GM12874 (cell line): ENCODE results near the gene PPP4R1.

ENCODE experiments used
- CTCF ChIP-seq: IDR thresholded peaks from 2 replicates; pipeline ENCODE4 v1.5.1; 2011; ENCODE audit warnings: low read depth, mild to moderate bottlenecking, control low read depth, low read length, moderate library complexity; ENCODE audit not compliant: insufficient read depth

Gene PPP4R1

GRCh38 chr18:9568186-9568585, 46.2 kb downstream of the PPP4R1 start:
- TF ChIP-seq CTCF, result no peak

GRCh38 chr18:9565407-9565806, 49.0 kb downstream of the PPP4R1 start:
- no peak for TF ChIP-seq CTCF

GRCh38 chr18:9563331-9563730, 51.0 kb downstream of the PPP4R1 start:
- no peak for TF ChIP-seq CTCF

GRCh38 chr18:9562584-9562983, 51.8 kb downstream of the PPP4R1 start:
- no peak for TF ChIP-seq CTCF

- no peak for TF ChIP-seq CTCF
These were observed 52.6 kb downstream of the PPP4R1 start for GRCh38 chr18:9561759-9562158.

- TF ChIP-seq CTCF, result no peak
These were observed 55.1 kb downstream of the PPP4R1 start for GRCh38 chr18:9559253-9559652.

GRCh38 chr18:9558387-9559064, 55.8 kb downstream of the PPP4R1 start:
- TF ChIP-seq CTCF, result no peak
